Endothelial cell of umbilical vein (primary cell): ENCODE results near the gene GKN2. TPM values are rescaled to one million over a fixed set of nuclear protein-coding genes. Genes with fewer than 3 reads are reported as not detected.

Experiments
- BruUV-seq: library from RNA; stranded (reverse); fragments of 400-500 nt; replicated peaks from 2 replicates; lab custom pipeline; 2021; lab: Mats Ljungman, UMichigan
- CTCF ChIA-PET: fragments of 300-600, 350-600 bp; sonication (Branson Sonifier 250); formaldehyde crosslinking; loops from one replicate; lab custom pipeline; 2021; ENCODE audit warnings: antibody characterized with exemption, inconsistent platforms; lab: Charles Lee
- POLR2A ChIA-PET: fragments of 300-600, 350-600 bp; sonication (Branson Sonifier 250); formaldehyde crosslinking; loops from one replicate; lab custom pipeline; 2021; ENCODE audit warnings: antibody characterized with exemption, inconsistent platforms; lab: Charles Lee
- DNase-seq: peaks from one replicate; pipeline ENCODE4 v3.0.0-alpha.2; 2011; ENCODE audit warnings: low read depth, low spot score
- FAIRE-seq: peaks from 2 replicates; lab custom pipeline; 2011; peaks lifted over from hg19 to GRCh38; lab: Jason Lieb, UNC
- H2AFZ ChIP-seq: 2 replicates; pipeline ENCODE4 v1.6.0; 2012; ENCODE audit warnings: low read depth, low read length, control low read depth, inconsistent platforms
- H3K27ac ChIP-seq: 2 replicates; pipeline ENCODE4 v1.5.1; 2011; ENCODE audit warnings: low read depth, mild to moderate bottlenecking, control low read depth, low read length, moderate library complexity; ENCODE audit not compliant: insufficient read depth
- H3K27me3 ChIP-seq, 2 experiments: 2 replicates each; pipeline versions ENCODE4 v1.6.0 to v1.6.1; 2011; ENCODE audit warnings: low read length in 2 of 2, mixed read lengths in 1 of 2; ENCODE audit not compliant: control insufficient read depth in 2 of 2, insufficient read depth in 2 of 2
- H3K36me3 ChIP-seq, 2 experiments: 2 replicates in 1 of 2; 3 replicates in 1 of 2; pipeline ENCODE4 v1.5.1; 2011; ENCODE audit warnings: low read length in 2 of 2, mild to moderate bottlenecking in 1 of 2, moderate library complexity in 1 of 2; ENCODE audit not compliant: control insufficient read depth in 2 of 2, insufficient read depth in 2 of 2; ENCODE audit errors: extremely low read depth in 1 of 2
- H3K4me1 ChIP-seq: 3 replicates; pipeline ENCODE4 v1.5.1; 2011; ENCODE audit warnings: mild to moderate bottlenecking, low read length; ENCODE audit not compliant: control insufficient read depth, insufficient read depth; ENCODE audit errors: extremely low read depth
- H3K4me2 ChIP-seq: 2 replicates; pipeline ENCODE4 v1.6.1; 2011; ENCODE audit warnings: low read length, control low read depth, mixed read lengths; ENCODE audit not compliant: insufficient read depth
- H3K4me3 ChIP-seq, 3 experiments: fragments of 200-600 bp in 1 of 3; sonication (generic), shearing (Covaris generic) in 1 of 3; replicated peaks in 1 of 3; 2 replicates each; pipeline ENCODE4 v1.5.1; 2011 to 2016; ENCODE audit warnings: control low read depth in 3 of 3, low read length in 3 of 3, mild to moderate bottlenecking in 2 of 3, inconsistent platforms in 1 of 3, low read depth in 1 of 3, moderate library complexity in 1 of 3; ENCODE audit not compliant: insufficient read depth in 1 of 3
- H3K79me2 ChIP-seq: 2 replicates; pipeline ENCODE4 v1.6.0; 2012; ENCODE audit warnings: low read length, inconsistent platforms; ENCODE audit not compliant: control insufficient read depth, insufficient read depth
- H3K9ac ChIP-seq: replicated peaks from 2 replicates; pipeline ENCODE3; 2011; ENCODE audit warnings: low read length, control low read depth; ENCODE audit not compliant: insufficient read depth; ENCODE audit errors: extremely low read depth
- H3K9me1 ChIP-seq: replicated peaks from 3 replicates; pipeline ENCODE4 v1.6.0; 2011; ENCODE audit warnings: mild to moderate bottlenecking, low read length; ENCODE audit not compliant: control insufficient read depth, insufficient read depth; ENCODE audit errors: extremely low read depth
- H3K9me3 ChIP-seq: replicated peaks from 2 replicates; pipeline ENCODE4 v1.5.1; 2012; ENCODE audit warnings: low read length, inconsistent platforms; ENCODE audit not compliant: control insufficient read depth, insufficient read depth
- H4K20me1 ChIP-seq: replicated peaks from 2 replicates; pipeline ENCODE3; 2011; ENCODE audit warnings: mild to moderate bottlenecking, low read length; ENCODE audit not compliant: control insufficient read depth, insufficient read depth; ENCODE audit errors: extremely low read depth
- CTCF ChIP-seq, 2 donors: IDR thresholded peaks; 1 replicate in 1 of 2; 2 replicates in 1 of 2; pipeline ENCODE4 v1.5.1; 2011; ENCODE audit warnings: low read length in 2 of 2, mild to moderate bottlenecking in 2 of 2, moderate library complexity in 2 of 2, control low read depth in 1 of 2, inconsistent platforms in 1 of 2, low read depth in 1 of 2; ENCODE audit not compliant: insufficient read depth in 1 of 2; ENCODE audit errors: extremely low read depth in 1 of 2
- EZH2 ChIP-seq: IDR thresholded peaks from 2 replicates; pipeline ENCODE4 v1.6.1; 2012; ENCODE audit warnings: borderline replicate concordance, low read depth, mild to moderate bottlenecking, moderate library complexity, low read length, inconsistent platforms; ENCODE audit not compliant: severe bottlenecking
- FOS ChIP-seq: IDR thresholded peaks from 2 replicates; pipeline ENCODE4 v1.6.1; 2011; ENCODE audit warnings: mild to moderate bottlenecking, low read length, moderate library complexity, borderline replicate concordance; ENCODE audit not compliant: insufficient read depth
- GATA2 ChIP-seq: IDR thresholded peaks from 2 replicates; pipeline ENCODE4 v1.7.0; 2011; ENCODE audit warnings: low read depth, mild to moderate bottlenecking, moderate library complexity, mixed read lengths, low read length; ENCODE audit not compliant: insufficient read length, insufficient read depth
- JUN ChIP-seq: IDR thresholded peaks from 2 replicates; pipeline ENCODE4 v1.6.1; 2011; ENCODE audit warnings: borderline replicate concordance, low read depth; ENCODE audit not compliant: insufficient read length, insufficient read depth
- MAX ChIP-seq: IDR thresholded peaks from 2 replicates; pipeline ENCODE4 v1.6.1; 2011; ENCODE audit not compliant: insufficient read depth, insufficient read length
- MYC ChIP-seq: IDR thresholded peaks from one replicate; pipeline ENCODE4 v1.6.1; 2011; ENCODE audit warnings: mild to moderate bottlenecking, low read depth, low read length
- POLR2A ChIP-seq: IDR thresholded peaks from 2 replicates; pipeline ENCODE4 v1.6.1; 2012; ENCODE audit warnings: low read depth, mild to moderate bottlenecking, control low read depth, low read length
- POLR2AphosphoS5 ChIP-seq: IDR thresholded peaks from 2 replicates; pipeline ENCODE4 v1.6.1; 2012; ENCODE audit warnings: low read depth, mild to moderate bottlenecking, control low read depth, low read length, moderate library complexity; ENCODE audit not compliant: insufficient read depth
- dilution Hi-C: fragments of 300-500 bp; cut with MboI; formaldehyde crosslinking; loops from one replicate; pipeline ENCODE4 v1.15.0; 2019; ENCODE audit warnings: low sequenced_read_pairs; ENCODE audit not compliant: extremely low pct_ligation_motif_present
- intact Hi-C: fragments of 100-400 bp; cut with micrococcal nuclease; formaldehyde crosslinking; loops from one replicate; pipeline ENCODE4 v1.10.0; 2022
- polyA plus RNA-seq, 4 experiments: library from polyadenylated mRNA; depleted of rRNA in 3 of 4; stranded (reverse) in 3 of 4; unstranded in 1 of 4; fragments of >200 nt; gene quantifications; 2 replicates each; pipeline versions ENCODE4 v1.2.1 to v1.2.3, GENCODE V29; 2011 to 2012; ENCODE audit warnings: missing spikeins in 1 of 4
- total RNA-seq: library from RNA; stranded (reverse); gene quantifications from 2 replicates; pipeline ENCODE4 v1.2.3, GENCODE V29; 2021

GKN2 gene
- total and polyA plus RNA-seq, 2 donors (not counting 3 experiments of a cell fraction or from before 2014, with no cell fraction given) = not detected

GRCh38 chr2:68971591-68972231, 19.0 kb upstream of the GKN2 start:
- Histone ChIP-seq H3K27me3 (peaks cover 17 to 20% of the 10 kb centered on the region in 2 experiments), H2AFZ (no peak overlapping the region), H3K9ac (no peak overlapping the region), H3K4me2 (no peak overlapping the region), H4K20me1 (no peaks in the 10 kb centered on the region), H3K4me1 (no peaks in the 10 kb centered on the region), H3K79me2 (no peaks in the 10 kb centered on the region), H3K27ac (no peak overlapping the region), H3K36me3 (no peaks in the 10 kb centered on the region), H3K9me1 (no peaks in the 10 kb centered on the region), H3K4me3 (no peak overlapping the region), H3K9me3 (no peaks in the 10 kb centered on the region)
- ChIA-PET CTCF (no interaction called here), POLR2A (no interaction called here)
- no TSS peak for BruUV-seq
- FAIRE-seq (no peak), DNase-seq (no peak)
- intact Hi-C loops (no loop called here), dilution Hi-C loops (no loop called here)
- no peak for TF ChIP-seq POLR2A
- no peak for TF ChIP-seq MYC
- no peak for TF ChIP-seq JUN
- TF ChIP-seq POLR2AphosphoS5 = no peak
- no peak for TF ChIP-seq MAX
- no peak for TF ChIP-seq EZH2

GRCh38 chr2:68970566-68971265, 18.0 kb upstream of the GKN2 start:
- ChIA-PET CTCF (no interaction called here), POLR2A (no interaction called here)
- BruUV-seq = no TSS peak
- Histone ChIP-seq H3K4me1 (no peaks in the 10 kb centered on the region), H4K20me1 (no peaks in the 10 kb centered on the region), H3K4me2 (no peak overlapping the region), H3K9me3 (no peaks in the 10 kb centered on the region), H3K27me3 (peaks cover 15 to 17% of the 10 kb centered on the region in 2 experiments), H3K9ac (no peak overlapping the region), H2AFZ (no peak overlapping the region), H3K27ac (no peak overlapping the region), H3K9me1 (no peaks in the 10 kb centered on the region), H3K79me2 (no peaks in the 10 kb centered on the region), H3K4me3 (no peak overlapping the region), H3K36me3 (no peaks in the 10 kb centered on the region)
- DNase-seq = no peak
- dilution Hi-C loops (no loop called here), intact Hi-C loops (no loop called here)
- TF ChIP-seq MYC (no peak), POLR2A (no peak), GATA2 (no peak), POLR2AphosphoS5 (no peak), CTCF (IDR thresholded peaks at IDR 0.05; ENCODE audit: extremely low read depth in 1 of 2, insufficient read depth in 1 of 2, low read depth in 1 of 2, low read length in 2 of 2) (no peak), JUN (no peak), MAX (no peak), EZH2 (no peak), FOS (no peak)
- no peak for FAIRE-seq
